SK-N-DZ (cell line): ENCODE data around the gene MED9.
A peak's percentile ranks its signal among the peaks of the same experiment; 100 is the strongest.

ENCODE experiments used
- DNase-seq: peaks from one replicate; pipeline ENCODE4 v3.0.0-alpha.2; 2015; ENCODE audit warnings: low spot score

MED9 gene

GRCh38 chr17:17514993-17515933 is 38.5 kb downstream of the MED9 start:
- peak; percentile 43 for DNase-seq

GRCh38 chr17:17515934-17516930 is 39.4 kb downstream of the MED9 start:
- no peak for DNase-seq

- DNase-seq = no peak
These were observed 40.3 kb downstream of the MED9 start for GRCh38 chr17:17516941-17517720.

- no peak for DNase-seq
These were observed 41.2 kb downstream of the MED9 start for GRCh38 chr17:17518014-17518413.

- DNase-seq = no peak
These were observed 42.2 kb downstream of the MED9 start for GRCh38 chr17:17518951-17519350.

- DNase-seq = no peak
These were observed 43.1 kb downstream of the MED9 start for GRCh38 chr17:17519886-17520285.

GRCh38 chr17:17520599-17521232 is 43.9 kb downstream of the MED9 start:
- no peak for DNase-seq

- no peak for DNase-seq
These were observed 46.4 kb downstream of the MED9 start for GRCh38 chr17:17523001-17523730.

- DNase-seq = no peak
These were observed 47.1 kb downstream of the MED9 start for GRCh38 chr17:17523731-17524490.

- DNase-seq = no peak
These were observed 48.5 kb downstream of the MED9 start for GRCh38 chr17:17525311-17525710.

GRCh38 chr17:17525956-17526355 is 49.2 kb downstream of the MED9 start:
- no peak for DNase-seq

GRCh38 chr17:17526369-17526768 is 49.6 kb downstream of the MED9 start:
- DNase-seq = no peak

- DNase-seq = no peak
These were observed 50.7 kb downstream of the MED9 start for GRCh38 chr17:17527534-17527933.

- no peak for DNase-seq
These were observed 51.2 kb downstream of the MED9 start for GRCh38 chr17:17527956-17528500.

GRCh38 chr17:17528696-17529652 is 52.2 kb downstream of the MED9 start:
- DNase-seq = no peak

- DNase-seq = no peak
These were observed 54.4 kb downstream of the MED9 start for GRCh38 chr17:17531156-17531555.

GRCh38 chr17:17532991-17533390 is 56.2 kb downstream of the MED9 start:
- no peak for DNase-seq

GRCh38 chr17:17533901-17534441 is 57.2 kb downstream of the MED9 start:
- no peak for DNase-seq
